Neural cell (in vitro differentiated cells): Measurements from ENCODE around the gene PACSIN2.

Source experiments
- EP300 ChIP-seq: fragments of 450-650 bp; conservative IDR thresholded peaks from 2 replicates; pipeline ENCODE4 v1.6.1; 2014; ENCODE audit warnings: antibody characterized with exemption, mild to moderate bottlenecking, moderate library complexity; ENCODE audit not compliant: poor library complexity, severe bottlenecking
- EZH2 ChIP-seq: fragments of 200-600, 300-800 bp; shearing (Covaris generic), sonication (generic); IDR thresholded peaks from 2 replicates; pipeline ENCODE4 v1.6.1; 2014; ENCODE audit warnings: antibody characterized with exemption, low read length, borderline replicate concordance, mild to moderate bottlenecking; ENCODE audit not compliant: insufficient read depth, poor library complexity, severe bottlenecking
- SMC3 ChIP-seq: fragments of 450-650 bp; conservative IDR thresholded peaks from 2 replicates; pipeline ENCODE4 v1.6.1; 2014; ENCODE audit warnings: antibody characterized with exemption, mild to moderate bottlenecking, moderate library complexity; ENCODE audit not compliant: poor library complexity
- TF ChIP-seq, protein P1 (sequence below): fragments of 450-650 bp; IDR thresholded peaks from 2 replicates; pipeline ENCODE4 v1.5.1; 2014; ENCODE audit warnings: antibody characterized with exemption, mild to moderate bottlenecking, moderate library complexity; ENCODE audit not compliant: poor library complexity, severe bottlenecking

DNA sequence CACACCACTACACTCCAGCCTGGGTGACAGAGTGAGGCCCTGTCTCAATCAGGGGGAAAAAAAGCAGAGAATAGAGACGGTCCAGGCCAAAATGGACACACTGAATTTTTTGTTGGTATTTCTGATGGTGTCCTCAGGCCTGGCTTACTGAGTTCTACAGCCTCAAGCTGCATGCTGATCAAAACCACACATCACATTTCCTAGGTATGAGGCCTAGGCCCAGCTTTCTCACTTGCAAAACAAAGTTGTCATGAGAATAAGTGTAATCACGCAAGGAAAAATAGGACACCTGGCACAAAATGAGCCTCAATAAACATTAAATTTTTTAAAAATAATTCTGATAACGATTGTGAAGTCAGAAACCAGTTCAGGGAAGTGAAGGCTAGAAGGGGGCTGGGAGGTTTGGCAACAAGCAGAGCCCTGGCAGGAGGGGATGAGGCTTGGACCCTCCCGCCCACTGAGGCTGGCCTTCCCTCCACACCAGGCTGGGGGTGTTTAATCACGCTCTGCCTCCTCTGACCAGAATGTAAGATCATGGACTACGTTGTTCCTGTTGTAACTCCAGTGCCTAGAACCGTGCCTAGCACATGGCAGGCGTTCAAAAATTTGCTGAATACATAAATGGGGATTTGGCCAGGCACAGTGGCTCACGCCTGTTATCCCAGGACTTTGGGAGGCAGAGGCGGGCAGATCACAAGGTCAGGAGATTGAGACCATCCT is 18.1 kb downstream of the PACSIN2 start:
- no peak for TF ChIP-seq EZH2
- TF ChIP-seq, protein P1, sequence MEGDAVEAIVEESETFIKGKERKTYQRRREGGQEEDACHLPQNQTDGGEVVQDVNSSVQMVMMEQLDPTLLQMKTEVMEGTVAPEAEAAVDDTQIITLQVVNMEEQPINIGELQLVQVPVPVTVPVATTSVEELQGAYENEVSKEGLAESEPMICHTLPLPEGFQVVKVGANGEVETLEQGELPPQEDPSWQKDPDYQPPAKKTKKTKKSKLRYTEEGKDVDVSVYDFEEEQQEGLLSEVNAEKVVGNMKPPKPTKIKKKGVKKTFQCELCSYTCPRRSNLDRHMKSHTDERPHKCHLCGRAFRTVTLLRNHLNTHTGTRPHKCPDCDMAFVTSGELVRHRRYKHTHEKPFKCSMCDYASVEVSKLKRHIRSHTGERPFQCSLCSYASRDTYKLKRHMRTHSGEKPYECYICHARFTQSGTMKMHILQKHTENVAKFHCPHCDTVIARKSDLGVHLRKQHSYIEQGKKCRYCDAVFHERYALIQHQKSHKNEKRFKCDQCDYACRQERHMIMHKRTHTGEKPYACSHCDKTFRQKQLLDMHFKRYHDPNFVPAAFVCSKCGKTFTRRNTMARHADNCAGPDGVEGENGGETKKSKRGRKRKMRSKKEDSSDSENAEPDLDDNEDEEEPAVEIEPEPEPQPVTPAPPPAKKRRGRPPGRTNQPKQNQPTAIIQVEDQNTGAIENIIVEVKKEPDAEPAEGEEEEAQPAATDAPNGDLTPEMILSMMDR, result no peak
- no peak for TF ChIP-seq SMC3
- TF ChIP-seq EP300, result no peak
